CD4-positive, alpha-beta T cell (primary cell): ENCODE measurements around the gene SOX15. TPM values are rescaled to one million over a fixed set of nuclear protein-coding genes. Genes with fewer than 3 reads are reported as not detected.
A peak's percentile ranks its signal among the peaks of the same experiment; 100 is the strongest.

Experiments used
- ATAC-seq: fragments of 200-7000 bp; cut with Tn5 transposase; one replicate; pipeline ENCODE4 v1.10.0; 2022; ENCODE audit warnings: mild to moderate bottlenecking; ENCODE audit not compliant: poor library complexity
- CTCF ChIA-PET: fragments of 350-600 bp; sonication (Branson Sonifier 250); formaldehyde crosslinking; loops from one replicate; lab custom pipeline; 2021; ENCODE audit warnings: antibody characterized with exemption, inconsistent platforms; lab: Charles Lee
- POLR2A ChIA-PET: fragments of 350-600 bp; sonication (Branson Sonifier 250); formaldehyde crosslinking; loops from one replicate; lab custom pipeline; 2021; ENCODE audit warnings: antibody characterized with exemption, inconsistent platforms; lab: Charles Lee
- DNase-seq, 14 experiments: peaks; one replicate each; pipeline ENCODE4 v3.0.0-alpha.2; 2013 to 2020; ENCODE audit warnings: mixed read lengths in 2 of 14
- H3K27ac ChIP-seq, 2 donors: one replicate each; pipeline versions ENCODE4 v1.5.1 to v1.7.0; 2013; ENCODE audit warnings: low read length in 2 of 2, low read depth in 1 of 2, mild to moderate bottlenecking in 1 of 2
- H3K27me3 ChIP-seq, 2 experiments: 1 replicate in 1 of 2; 2 replicates in 1 of 2; pipeline versions ENCODE4 v1.6.1 to v1.7.0; 2013; ENCODE audit warnings: low read length in 2 of 2, control low read depth in 1 of 2, mild to moderate bottlenecking in 1 of 2, moderate library complexity in 1 of 2; ENCODE audit not compliant: insufficient read depth in 2 of 2, control insufficient read depth in 1 of 2
- H3K36me3 ChIP-seq: one replicate; pipeline ENCODE4 v1.6.1; 2013; ENCODE audit warnings: low read length, control low read depth; ENCODE audit not compliant: insufficient read depth
- H3K4me1 ChIP-seq: one replicate; pipeline ENCODE4 v1.6.1; 2013; ENCODE audit warnings: low read length, control low read depth; ENCODE audit not compliant: insufficient read depth
- H3K4me3 ChIP-seq: one replicate; pipeline ENCODE4 v1.5.1; 2013; ENCODE audit warnings: mild to moderate bottlenecking, low read length, moderate library complexity
- H3K9me3 ChIP-seq, 2 experiments: 1 replicate in 1 of 2; 2 replicates in 1 of 2; pipeline versions ENCODE4 v1.6.1 to v1.7.0; 2013; ENCODE audit warnings: low read length in 2 of 2, mild to moderate bottlenecking in 2 of 2, control low read depth in 1 of 2, moderate library complexity in 1 of 2; ENCODE audit not compliant: control insufficient read depth in 1 of 2, insufficient read depth in 1 of 2
- H3K27ac Mint-ChIP-seq: one replicate; pipeline ENCODE4 v1.8.0; 2020; ENCODE audit warnings: mixed read lengths
- H3K27me3 Mint-ChIP-seq: one replicate; pipeline ENCODE4 v1.8.0; 2021; ENCODE audit warnings: mixed read lengths
- H3K36me3 Mint-ChIP-seq: one replicate; pipeline ENCODE4 v1.8.0; 2021; ENCODE audit warnings: low read depth, mixed read lengths
- H3K4me1 Mint-ChIP-seq: one replicate; pipeline ENCODE4 v1.8.0; 2021; ENCODE audit warnings: low read depth, mixed read lengths
- H3K4me3 Mint-ChIP-seq: one replicate; pipeline ENCODE4 v1.8.0; 2020; ENCODE audit warnings: mild to moderate bottlenecking, mixed read lengths
- H3K9me3 Mint-ChIP-seq: one replicate; pipeline ENCODE4 v1.8.0; 2020; ENCODE audit warnings: mixed read lengths
- CTCF ChIP-seq: fragments of 200-600 bp; IDR thresholded peaks from one replicate; pipeline ENCODE4 v1.8.0; 2022; ENCODE audit warnings: antibody characterized with exemption, mild to moderate bottlenecking
- intact Hi-C, 2 experiments: fragments of 100-400 bp; cut with DNase I in 1 of 2; cut with micrococcal nuclease in 1 of 2; formaldehyde crosslinking; loops; one replicate each; pipeline versions ENCODE4 v1.15.1 to v1.9.0; 2023 to 2025; cut with DNase I, micrococcal nuclease
- total RNA-seq, 174 experiments: library from RNA in 2 of 174; stranded (reverse) in 2 of 174; gene quantifications; one replicate each; pipeline ENCODE4 v1.2.3 and lab custom pipeline; 2021 to 2026

SOX15 gene
- total RNA-seq, 2 experiments from 2014 or later = 0.30 TPM; not detected in 1

DNA sequence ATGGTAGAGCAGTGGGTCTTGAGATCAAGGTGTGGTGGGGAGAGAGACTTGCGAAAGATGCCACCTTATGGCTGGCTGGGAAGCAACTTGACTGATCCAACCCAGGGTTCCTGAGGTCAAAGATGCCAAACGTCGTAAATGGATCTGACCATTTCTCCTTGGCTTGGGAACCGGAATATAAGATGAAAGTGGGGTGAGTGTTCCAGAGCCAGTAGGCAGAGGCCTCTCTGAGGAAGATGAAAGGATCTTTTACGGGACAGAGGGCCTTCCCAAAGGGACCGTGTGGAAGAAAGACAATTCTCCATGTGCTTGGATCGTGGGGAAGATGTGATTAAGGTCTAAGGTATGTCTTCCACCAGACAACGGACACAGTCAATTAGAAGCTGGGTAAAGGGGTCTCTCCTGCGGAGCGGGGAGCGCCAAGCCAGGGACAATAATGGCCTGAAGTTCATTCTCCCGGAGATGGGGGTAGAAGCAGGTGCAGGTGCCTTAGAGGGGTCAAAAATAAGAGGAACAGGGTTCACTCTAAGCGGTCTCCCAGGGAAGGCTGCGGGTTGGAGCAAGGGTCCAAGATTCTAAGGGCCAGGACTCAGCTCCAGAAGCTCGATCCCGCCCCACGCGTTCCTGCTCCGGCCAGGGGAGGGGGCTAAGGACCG, 24.0 kb upstream of the SOX15 start:
- Mint-ChIP-seq H3K9me3 (no peaks in the 10 kb centered on the region), H3K36me3 (peaks cover 39% of the 10 kb centered on the region), H3K4me3 (peak overlapping the region; percentile 91), H3K27ac (peak overlapping the region; percentile 87), H3K4me1 (peaks cover 52% of the 10 kb centered on the region), H3K27me3 (no peaks in the 10 kb centered on the region)
- intact Hi-C loops = loop anchor here (2.0 kb wide), 2 partner anchors 41 to 73 kb away; partner anchors contain the start of gene TP53 (in 1 of the 2)
- Histone ChIP-seq H3K27me3 (no peaks in the 10 kb centered on the region), H3K9me3 (no peaks in the 10 kb centered on the region), H3K4me3 (peak overlapping the region; percentile 87), H3K36me3 (peaks cover 4% of the 10 kb centered on the region), H3K27ac (peak overlapping the region in 1 of 2 donors; percentile 50), H3K4me1 (peaks cover 36% of the 10 kb centered on the region)
- ChIA-PET POLR2A (interaction anchor here (0.5 to 4.2 kb wide), 11 partner anchors 14 to 243 kb away, joined by 4 to 158 read pairs (median 9); partner anchors contain the start of genes CYB5D1, MPDU1, NAA38 and POLR2A), CTCF (interaction anchor here (0.8 to 3.1 kb wide), 12 partner anchors 11 to 258 kb away, joined by 4 to 29 read pairs (median 4); partner anchors contain the start of genes ATP1B2, MPDU1, SAT2 and TP53)
- no peak for ATAC-seq
- no peak for TF ChIP-seq CTCF
- DNase-seq = peak in 1 of 14 experiments; percentile 33

DNA sequence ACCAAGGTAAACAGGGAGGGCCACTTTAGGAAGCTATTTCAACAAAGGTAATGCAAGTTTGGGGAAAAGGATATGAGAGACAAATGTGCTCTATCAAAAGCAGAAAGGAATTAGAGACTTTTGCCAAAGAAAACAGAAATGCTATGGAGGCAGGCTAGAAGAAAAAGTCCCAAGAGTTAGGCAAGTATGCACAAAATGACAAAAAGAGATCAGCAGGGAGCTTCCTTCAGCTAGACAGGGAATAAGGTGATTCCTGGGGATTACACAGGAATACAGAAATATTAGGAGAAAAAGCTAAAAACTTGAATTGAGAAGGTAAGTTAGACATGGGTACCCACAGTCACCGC, 22.4 kb upstream of the SOX15 start:
- H3K9me3 ChIP-seq = no peaks in the 10 kb centered on the region
- no peak overlapping the region for H3K27ac ChIP-seq
- ATAC-seq = no peak
- H3K27me3 Mint-ChIP-seq = no peaks in the 10 kb centered on the region
- no peaks in the 10 kb centered on the region for H3K27me3 ChIP-seq
- H3K4me1 ChIP-seq = peaks cover 36% of the 10 kb centered on the region
- no peaks in the 10 kb centered on the region for H3K9me3 Mint-ChIP-seq
- peak overlapping the region; percentile 82 for H3K4me3 Mint-ChIP-seq
- H3K27ac Mint-ChIP-seq = peak overlapping the region; percentile 87
- no peak for DNase-seq
- intact Hi-C loops = no loop called here
- no peak overlapping the region for H3K4me3 ChIP-seq
- peaks cover 52% of the 10 kb centered on the region for H3K4me1 Mint-ChIP-seq
- peaks cover 4% of the 10 kb centered on the region for H3K36me3 ChIP-seq
- ChIA-PET CTCF (interaction anchor here (1.6 to 2.3 kb wide), 2 partner anchors 23 to 75 kb away, joined by 4 to 9 read pairs; partner anchors contain the start of genes SOX15 and TP53), POLR2A (interaction anchor here (4.2 kb wide), 1 partner anchor 74 kb away, joined by 158 read pairs; the partner anchor contains the start of genes TP53 and WRAP53)
- no peak for TF ChIP-seq CTCF
- peaks cover 39% of the 10 kb centered on the region for H3K36me3 Mint-ChIP-seq

- Histone ChIP-seq H3K27ac (no peak overlapping the region), H3K36me3 (peaks cover 4% of the 10 kb centered on the region), H3K27me3 (no peaks in the 10 kb centered on the region), H3K4me1 (peaks cover 36% of the 10 kb centered on the region), H3K4me3 (no peak overlapping the region), H3K9me3 (no peaks in the 10 kb centered on the region)
- intact Hi-C loops = loop anchor here in 1 of 2 experiments (2.0 kb wide), 1 partner anchor 21 kb away; the partner anchor contains the start of gene SOX15
- Mint-ChIP-seq H3K36me3 (peaks cover 39% of the 10 kb centered on the region), H3K27ac (peak overlapping the region; percentile 87), H3K9me3 (no peaks in the 10 kb centered on the region), H3K4me3 (peak overlapping the region; percentile 82), H3K4me1 (peaks cover 52% of the 10 kb centered on the region), H3K27me3 (no peaks in the 10 kb centered on the region)
- no peak for TF ChIP-seq CTCF
- ChIA-PET CTCF (interaction anchor here (1.6 to 2.3 kb wide), 2 partner anchors 22 to 76 kb away, joined by 4 to 9 read pairs; partner anchors contain the start of genes SOX15 and TP53), POLR2A (interaction anchor here (1.2 to 4.2 kb wide), 2 partner anchors 75 kb away, joined by 3 to 158 read pairs; partner anchors contain the start of genes TP53 and WRAP53)
- ATAC-seq = no peak
- DNase-seq = no peak
Observed at GRCh38 chr17:7611635-7612293, 21.9 kb upstream of the SOX15 start.
